Vagina (tissue), 2 donors: ENCODE results near the gene NSUN6.

Experiments used
- CTCF ChIP-seq, 3 experiments: fragments of 450-650 bp in 2 of 3; fragments of 200-600 bp in 1 of 3; sonication (generic) in 1 of 3; IDR thresholded peaks; one replicate each; pipeline ENCODE4 v1.5.1; 2017 to 2019; ENCODE audit warnings: antibody characterized with exemption in 3 of 3, mild to moderate bottlenecking in 2 of 3, moderate library complexity in 2 of 3
- POLR2A ChIP-seq, 2 donors: fragments of 450-650 bp; IDR thresholded peaks; one replicate each; pipeline ENCODE4 v1.6.1; 2017; ENCODE audit warnings: antibody characterized with exemption in 2 of 2, mild to moderate bottlenecking in 2 of 2, moderate library complexity in 2 of 2

GRCh38 chr10:18540195-18540594 lies 111.2 kb downstream of the NSUN6 start:
- TF ChIP-seq CTCF (IDR thresholded peaks at IDR 0.05) = no peak
- no peak for TF ChIP-seq POLR2A (IDR thresholded peaks at IDR 0.05)
